ENCODE data around the gene CD28. TPM values are rescaled to one million over a fixed set of nuclear protein-coding genes. Genes with fewer than 3 reads are reported as not detected.

Gene CD28
- polyA plus RNA-seq (2013, experiment 1 of 2): not detected
- not detected for polyA plus RNA-seq (2013, experiment 2 of 2)

GRCh38 chr2:203706403-203706802 lies at the start of gene CD28:
Gene CD28, plus strand, starts transcription at chr2:203706639. Its CDS starts 58 bp downstream, at chr2:203706697.
- H3K9ac ChIP-seq (ENCODE audit: low read depth, low read length): no peak within 1 kb of the TSS
- no peaks in the 10 kb centered on the region for H3K27me3 ChIP-seq (ENCODE audit: insufficient read depth, low read length)
- WGBS: 95% methylated on average over 9 of the region's 9 CpGs
- H3K27ac ChIP-seq (ENCODE audit: low read depth, low read length): no peak within 1 kb of the TSS
- no peaks in the 10 kb centered on the region for H3K4me1 ChIP-seq (ENCODE audit: insufficient read depth, low read length)
- no peak within 1 kb of the TSS for H3K4me3 ChIP-seq (ENCODE audit: low read length)
- H3K9me3 ChIP-seq (ENCODE audit: insufficient read depth, low read depth, low read length): no peaks in the 10 kb centered on the region; the same call in 1 of the 2 replicates
- no peaks in the 10 kb centered on the region for H3K36me3 ChIP-seq (ENCODE audit: insufficient read depth, low read length)

GRCh38 chr2:203659331-203660049 lies 46.9 kb upstream of the CD28 start:
- no peak overlapping the region for H3K4me3 ChIP-seq (ENCODE audit: low read length)
- no peaks in the 10 kb centered on the region for H3K27me3 ChIP-seq (ENCODE audit: insufficient read depth, low read length)
- H3K9ac ChIP-seq (ENCODE audit: low read depth, low read length): no peak overlapping the region
- H3K36me3 ChIP-seq (ENCODE audit: insufficient read depth, low read length): no peaks in the 10 kb centered on the region
- H3K27ac ChIP-seq (ENCODE audit: low read depth, low read length): no peak overlapping the region
- WGBS: 91% methylated on average over 3 of the region's 4 CpGs
- no peaks in the 10 kb centered on the region for H3K9me3 ChIP-seq (ENCODE audit: insufficient read depth, low read depth, low read length)
- no peaks in the 10 kb centered on the region; the same call in 1 of the 2 replicates for H3K4me1 ChIP-seq (ENCODE audit: insufficient read depth, low read length)

GRCh38 chr2:203660465-203660864 lies 46.0 kb upstream of the CD28 start:
- no peaks in the 10 kb centered on the region for H3K36me3 ChIP-seq (ENCODE audit: insufficient read depth, low read length)
- H3K27me3 ChIP-seq (ENCODE audit: insufficient read depth, low read length): no peaks in the 10 kb centered on the region
- WGBS: 95% methylated on average over 2 of the region's 2 CpGs
- no peaks in the 10 kb centered on the region for H3K9me3 ChIP-seq (ENCODE audit: insufficient read depth, low read depth, low read length)
- H3K4me3 ChIP-seq (ENCODE audit: low read length): no peak overlapping the region
- no peak overlapping the region for H3K27ac ChIP-seq (ENCODE audit: low read depth, low read length)
- peaks cover 4% of the 10 kb centered on the region; the same call in 1 of the 2 replicates for H3K4me1 ChIP-seq (ENCODE audit: insufficient read depth, low read length)
- no peak overlapping the region for H3K9ac ChIP-seq (ENCODE audit: low read depth, low read length)

- 92% methylated on average over 2 of the region's 3 CpGs for WGBS
Observed at GRCh38 chr2:203661279-203661908, 45.0 kb upstream of the CD28 start.

GRCh38 chr2:203662487-203662886 lies 44.0 kb upstream of the CD28 start:
- Histone ChIP-seq H3K27ac (ENCODE audit: low read depth, low read length) (no peak overlapping the region), H3K9me3 (ENCODE audit: insufficient read depth, low read depth, low read length) (no peaks in the 10 kb centered on the region), H3K4me3 (ENCODE audit: low read length) (no peak overlapping the region), H3K4me1 (ENCODE audit: insufficient read depth, low read length) (peaks cover 4% of the 10 kb centered on the region; the same call in 1 of the 2 replicates), H3K9ac (ENCODE audit: low read depth, low read length) (no peak overlapping the region), H3K36me3 (ENCODE audit: insufficient read depth, low read length) (no peaks in the 10 kb centered on the region), H3K27me3 (ENCODE audit: insufficient read depth, low read length) (no peaks in the 10 kb centered on the region)
- no CpG with 5 or more reads among the region's 1 CpG for WGBS

More at GRCh38 chr2:203661279-203661908, 45.0 kb upstream of the CD28 start:
- Histone ChIP-seq H3K27me3 (ENCODE audit: insufficient read depth, low read length) (no peaks in the 10 kb centered on the region), H3K4me1 (ENCODE audit: insufficient read depth, low read length) (peaks cover 4% of the 10 kb centered on the region; the same call in 1 of the 2 replicates), H3K36me3 (ENCODE audit: insufficient read depth, low read length) (no peaks in the 10 kb centered on the region), H3K9me3 (ENCODE audit: insufficient read depth, low read depth, low read length) (no peaks in the 10 kb centered on the region), H3K4me3 (ENCODE audit: low read length) (no peak overlapping the region), H3K9ac (ENCODE audit: low read depth, low read length) (no peak overlapping the region), H3K27ac (ENCODE audit: low read depth, low read length) (no peak overlapping the region)

- Histone ChIP-seq H3K4me3 (ENCODE audit: low read length) (no peak overlapping the region), H3K4me1 (ENCODE audit: insufficient read depth, low read length) (peaks cover 4% of the 10 kb centered on the region; the same call in 1 of the 2 replicates), H3K27me3 (ENCODE audit: insufficient read depth, low read length) (no peaks in the 10 kb centered on the region), H3K36me3 (ENCODE audit: insufficient read depth, low read length) (no peaks in the 10 kb centered on the region), H3K9ac (ENCODE audit: low read depth, low read length) (no peak overlapping the region), H3K9me3 (ENCODE audit: insufficient read depth, low read depth, low read length) (no peaks in the 10 kb centered on the region), H3K27ac (ENCODE audit: low read depth, low read length) (no peak overlapping the region)
Observed at GRCh38 chr2:203662951-203663350, 43.5 kb upstream of the CD28 start.

GRCh38 chr2:203664029-203664755 lies 42.2 kb upstream of the CD28 start:
- Histone ChIP-seq H3K9ac (ENCODE audit: low read depth, low read length) (no peak overlapping the region), H3K9me3 (ENCODE audit: insufficient read depth, low read depth, low read length) (no peaks in the 10 kb centered on the region), H3K4me3 (ENCODE audit: low read length) (no peak overlapping the region), H3K27ac (ENCODE audit: low read depth, low read length) (no peak overlapping the region), H3K36me3 (ENCODE audit: insufficient read depth, low read length) (no peaks in the 10 kb centered on the region), H3K27me3 (ENCODE audit: insufficient read depth, low read length) (no peaks in the 10 kb centered on the region), H3K4me1 (ENCODE audit: insufficient read depth, low read length) (peaks cover 4% of the 10 kb centered on the region; the same call in 1 of the 2 replicates)
- 88% methylated on average over 6 of the region's 7 CpGs for WGBS

GRCh38 chr2:203667838-203668237 lies 38.6 kb upstream of the CD28 start:
- Histone ChIP-seq H3K4me1 (ENCODE audit: insufficient read depth, low read length) (peaks cover 4% of the 10 kb centered on the region; the same call in 1 of the 2 replicates), H3K9ac (ENCODE audit: low read depth, low read length) (no peak overlapping the region), H3K4me3 (ENCODE audit: low read length) (no peak overlapping the region), H3K9me3 (ENCODE audit: insufficient read depth, low read depth, low read length) (no peaks in the 10 kb centered on the region), H3K27me3 (ENCODE audit: insufficient read depth, low read length) (no peaks in the 10 kb centered on the region), H3K36me3 (ENCODE audit: insufficient read depth, low read length) (no peaks in the 10 kb centered on the region), H3K27ac (ENCODE audit: low read depth, low read length) (no peak overlapping the region)
- WGBS: 93% methylated on average over 2 of the region's 2 CpGs

- Histone ChIP-seq H3K9ac (ENCODE audit: low read depth, low read length) (no peak overlapping the region), H3K4me1 (ENCODE audit: insufficient read depth, low read length) (peaks cover 2% of the 10 kb centered on the region; the same call in 1 of the 2 replicates)
- 95% methylated on average over 1 of the region's 2 CpGs for WGBS
Observed at GRCh38 chr2:203669820-203670219, 36.6 kb upstream of the CD28 start.

GRCh38 chr2:203670939-203671338 lies 35.5 kb upstream of the CD28 start:
- Histone ChIP-seq H3K9ac (ENCODE audit: low read depth, low read length) (no peak overlapping the region), H3K36me3 (ENCODE audit: insufficient read depth, low read length) (no peaks in the 10 kb centered on the region), H3K4me1 (ENCODE audit: insufficient read depth, low read length) (no peaks in the 10 kb centered on the region), H3K4me3 (ENCODE audit: low read length) (no peak overlapping the region), H3K9me3 (ENCODE audit: insufficient read depth, low read depth, low read length) (no peaks in the 10 kb centered on the region), H3K27me3 (ENCODE audit: insufficient read depth, low read length) (no peaks in the 10 kb centered on the region), H3K27ac (ENCODE audit: low read depth, low read length) (no peak overlapping the region)

More at GRCh38 chr2:203669820-203670219, 36.6 kb upstream of the CD28 start:
- no peaks in the 10 kb centered on the region for H3K9me3 ChIP-seq (ENCODE audit: insufficient read depth, low read depth, low read length)
- no peaks in the 10 kb centered on the region for H3K36me3 ChIP-seq (ENCODE audit: insufficient read depth, low read length)
- H3K27ac ChIP-seq (ENCODE audit: low read depth, low read length): no peak overlapping the region
- H3K4me3 ChIP-seq (ENCODE audit: low read length): no peak overlapping the region
- no peaks in the 10 kb centered on the region for H3K27me3 ChIP-seq (ENCODE audit: insufficient read depth, low read length)

GRCh38 chr2:203671876-203672275 lies 34.6 kb upstream of the CD28 start:
- Histone ChIP-seq H3K36me3 (ENCODE audit: insufficient read depth, low read length) (no peaks in the 10 kb centered on the region), H3K9ac (ENCODE audit: low read depth, low read length) (no peak overlapping the region), H3K27ac (ENCODE audit: low read depth, low read length) (no peak overlapping the region), H3K27me3 (ENCODE audit: insufficient read depth, low read length) (no peaks in the 10 kb centered on the region), H3K4me1 (ENCODE audit: insufficient read depth, low read length) (no peaks in the 10 kb centered on the region), H3K9me3 (ENCODE audit: insufficient read depth, low read depth, low read length) (no peaks in the 10 kb centered on the region), H3K4me3 (ENCODE audit: low read length) (no peak overlapping the region)
- 83% methylated on average over 1 of the region's 1 CpG for WGBS
